GM12878 (cell line): ENCODE measurements around the gene XRCC4. TPM values are rescaled to one million over a fixed set of nuclear protein-coding genes. Genes with fewer than 3 reads are reported as not detected.

Experiments
- EGR1 ChIP-seq, 2 experiments: IDR thresholded peaks; 1 replicate in 1 of 2; 2 replicates in 1 of 2; pipeline ENCODE4 v1.6.1; 2011 to 2012; ENCODE audit warnings: low read depth in 2 of 2, low read length in 2 of 2, borderline replicate concordance in 1 of 2, mild to moderate bottlenecking in 1 of 2, moderate library complexity in 1 of 2
- ESRRA ChIP-seq: IDR thresholded peaks from 2 replicates; pipeline ENCODE4 v1.6.1; 2012; ENCODE audit warnings: mild to moderate bottlenecking, low read length, improper control_type of control experiment
- IKZF1 ChIP-seq: fragments of 450-650 bp; conservative IDR thresholded peaks from 2 replicates; pipeline ENCODE4 v1.6.1; 2017; ENCODE audit warnings: antibody characterized with exemption, mild to moderate bottlenecking
- MEF2B ChIP-seq: fragments of 450-650 bp; IDR thresholded peaks from 2 replicates; pipeline ENCODE4 v1.6.1; 2018; ENCODE audit warnings: mild to moderate bottlenecking, moderate library complexity; ENCODE audit not compliant: partially characterized antibody, poor library complexity, severe bottlenecking
- NR2C1 ChIP-seq: fragments of 450-650 bp; IDR thresholded peaks from 2 replicates; pipeline ENCODE4 v1.6.1; 2017; ENCODE audit warnings: antibody characterized with exemption, mild to moderate bottlenecking, moderate library complexity
- POLR2AphosphoS5 ChIP-seq: IDR thresholded peaks from 2 replicates; pipeline ENCODE4 v1.6.1; 2011; ENCODE audit warnings: mild to moderate bottlenecking, low read length, inconsistent platforms
- SMARCA5 ChIP-seq: fragments of 450-650 bp; IDR thresholded peaks from 2 replicates; pipeline ENCODE4 v1.6.1; 2017; ENCODE audit warnings: mild to moderate bottlenecking
- TCF7 ChIP-seq: IDR thresholded peaks from 2 replicates; pipeline ENCODE4 v1.6.1; 2014; ENCODE audit warnings: antibody characterized with exemption, borderline replicate concordance
- YBX1 ChIP-seq: fragments of 450-650 bp; IDR thresholded peaks from 2 replicates; pipeline ENCODE4 v1.6.1; 2016; ENCODE audit warnings: antibody characterized with exemption
- YY1 ChIP-seq: IDR thresholded peaks from 2 replicates; pipeline ENCODE4 v1.6.1; 2011; ENCODE audit warnings: low read depth, mild to moderate bottlenecking, low read length
- ZSCAN29 ChIP-seq: fragments of 450-650 bp; IDR thresholded peaks from 2 replicates; pipeline ENCODE4 v1.6.1; 2017; ENCODE audit warnings: mild to moderate bottlenecking, moderate library complexity
- polyA plus RNA-seq, 11 experiments: library from polyadenylated mRNA; depleted of rRNA in 4 of 11; unstranded in 6 of 11; stranded (reverse) in 5 of 11; fragments of >200 nt; fragmentation: Nextera tagmentation in 4 of 11; fragmentation: Illumina TruSeq in 1 of 11; extraction: Ambion mirVana in 4 of 11; extraction: Trizol in 1 of 11; gene quantifications; 1 replicate in 1 of 11; 2 replicates in 10 of 11; pipeline versions ENCODE4 v1.2.1 to v1.2.3, GENCODE V29; 2011 to 2016; ENCODE audit warnings: inconsistent platforms in 2 of 11, missing spikeins in 2 of 11, low read depth in 1 of 11
- total RNA-seq, 4 experiments: library from RNA; depleted of rRNA in 3 of 4; stranded (reverse); fragments of >200 nt in 3 of 4; fragmentation: Illumina TruSeq in 1 of 4; extraction: Trizol in 1 of 4; gene quantifications; 2 replicates each; pipeline versions ENCODE4 v1.2.1 to v1.2.3, GENCODE V29; 2013 to 2021
- TF ChIP-seq, protein P1 (sequence below): IDR thresholded peaks from 2 replicates; pipeline ENCODE4 v1.6.1; 2011; ENCODE audit warnings: mild to moderate bottlenecking, low read depth, low read length, moderate library complexity; ENCODE audit not compliant: insufficient replicate concordance
- TF ChIP-seq, protein P2 (sequence below): fragments of 450-650 bp; IDR thresholded peaks from 2 replicates; pipeline ENCODE4 v1.6.1; 2018; ENCODE audit warnings: borderline replicate concordance, mild to moderate bottlenecking; ENCODE audit not compliant: partially characterized antibody
- TF ChIP-seq, protein P3 (sequence below): fragments of 450-650 bp; IDR thresholded peaks from 2 replicates; pipeline ENCODE4 v1.6.1; 2017; ENCODE audit warnings: antibody characterized with exemption, mild to moderate bottlenecking, moderate library complexity

The XRCC4 gene
- total and polyA plus RNA-seq, 10 of the 15 experiments (the other 5 are each of a cell fraction or from before 2014, with no cell fraction given) = 12.1 to 53.6 (median 25.8) TPM

DNA sequence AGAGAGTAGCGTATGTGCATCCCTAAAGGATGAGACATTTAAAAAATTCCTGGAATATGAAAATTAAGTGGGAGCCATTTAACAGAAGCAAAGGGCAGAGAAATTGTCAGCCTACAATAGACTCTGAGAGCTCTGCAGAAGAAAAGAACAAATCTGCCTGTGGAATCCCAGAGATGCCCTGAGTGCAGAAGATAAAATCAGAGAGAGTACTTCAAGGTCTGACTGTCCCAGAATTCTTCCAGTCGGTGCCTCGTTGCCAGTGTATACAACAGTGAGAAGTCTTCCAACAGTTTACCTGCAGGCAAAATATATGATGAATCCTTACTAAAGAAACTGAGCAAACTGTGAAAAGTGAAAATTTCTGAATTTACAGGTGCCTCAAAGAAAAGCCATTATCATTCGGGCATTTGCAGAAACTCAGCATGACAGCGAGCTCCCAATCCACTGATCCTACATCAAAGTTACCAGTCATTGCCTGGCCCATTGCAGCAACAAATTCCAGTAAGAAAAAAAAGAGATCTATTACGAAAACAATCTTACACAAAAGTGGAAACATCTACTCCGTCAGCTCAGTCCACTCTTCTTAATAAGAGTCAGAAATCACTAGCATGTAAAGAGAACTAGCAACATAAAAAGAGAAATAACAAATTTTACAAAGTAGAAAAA is 301.4 kb downstream of the XRCC4 start (continued):
- TF ChIP-seq, protein P1, sequence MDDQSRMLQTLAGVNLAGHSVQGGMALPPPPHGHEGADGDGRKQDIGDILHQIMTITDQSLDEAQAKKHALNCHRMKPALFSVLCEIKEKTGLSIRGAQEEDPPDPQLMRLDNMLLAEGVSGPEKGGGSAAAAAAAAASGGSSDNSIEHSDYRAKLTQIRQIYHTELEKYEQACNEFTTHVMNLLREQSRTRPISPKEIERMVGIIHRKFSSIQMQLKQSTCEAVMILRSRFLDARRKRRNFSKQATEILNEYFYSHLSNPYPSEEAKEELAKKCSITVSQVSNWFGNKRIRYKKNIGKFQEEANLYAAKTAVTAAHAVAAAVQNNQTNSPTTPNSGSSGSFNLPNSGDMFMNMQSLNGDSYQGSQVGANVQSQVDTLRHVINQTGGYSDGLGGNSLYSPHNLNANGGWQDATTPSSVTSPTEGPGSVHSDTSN = no peak
- TF ChIP-seq ZSCAN29 = no peak
- TF ChIP-seq MEF2B = no peak
- TF ChIP-seq ESRRA = no peak
- TF ChIP-seq IKZF1 = no peak
- TF ChIP-seq EGR1 (IDR thresholded peaks at IDR 0.05; ENCODE audit: borderline replicate concordance in 1 of 2, low read depth in 2 of 2, low read length in 2 of 2) = no peak
- TF ChIP-seq, protein P2, sequence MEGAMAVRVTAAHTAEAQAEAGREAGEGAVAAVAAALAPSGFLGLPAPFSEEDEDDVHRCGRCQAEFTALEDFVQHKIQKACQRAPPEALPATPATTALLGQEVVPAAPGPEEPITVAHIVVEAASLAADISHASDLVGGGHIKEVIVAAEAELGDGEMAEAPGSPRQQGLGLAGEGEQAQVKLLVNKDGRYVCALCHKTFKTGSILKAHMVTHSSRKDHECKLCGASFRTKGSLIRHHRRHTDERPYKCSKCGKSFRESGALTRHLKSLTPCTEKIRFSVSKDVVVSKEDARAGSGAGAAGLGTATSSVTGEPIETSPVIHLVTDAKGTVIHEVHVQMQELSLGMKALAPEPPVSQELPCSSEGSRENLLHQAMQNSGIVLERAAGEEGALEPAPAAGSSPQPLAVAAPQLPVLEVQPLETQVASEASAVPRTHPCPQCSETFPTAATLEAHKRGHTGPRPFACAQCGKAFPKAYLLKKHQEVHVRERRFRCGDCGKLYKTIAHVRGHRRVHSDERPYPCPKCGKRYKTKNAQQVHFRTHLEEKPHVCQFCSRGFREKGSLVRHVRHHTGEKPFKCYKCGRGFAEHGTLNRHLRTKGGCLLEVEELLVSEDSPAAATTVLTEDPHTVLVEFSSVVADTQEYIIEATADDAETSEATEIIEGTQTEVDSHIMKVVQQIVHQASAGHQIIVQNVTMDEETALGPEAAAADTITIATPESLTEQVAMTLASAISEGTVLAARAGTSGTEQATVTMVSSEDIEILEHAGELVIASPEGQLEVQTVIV = no peak
- TF ChIP-seq, protein P3, sequence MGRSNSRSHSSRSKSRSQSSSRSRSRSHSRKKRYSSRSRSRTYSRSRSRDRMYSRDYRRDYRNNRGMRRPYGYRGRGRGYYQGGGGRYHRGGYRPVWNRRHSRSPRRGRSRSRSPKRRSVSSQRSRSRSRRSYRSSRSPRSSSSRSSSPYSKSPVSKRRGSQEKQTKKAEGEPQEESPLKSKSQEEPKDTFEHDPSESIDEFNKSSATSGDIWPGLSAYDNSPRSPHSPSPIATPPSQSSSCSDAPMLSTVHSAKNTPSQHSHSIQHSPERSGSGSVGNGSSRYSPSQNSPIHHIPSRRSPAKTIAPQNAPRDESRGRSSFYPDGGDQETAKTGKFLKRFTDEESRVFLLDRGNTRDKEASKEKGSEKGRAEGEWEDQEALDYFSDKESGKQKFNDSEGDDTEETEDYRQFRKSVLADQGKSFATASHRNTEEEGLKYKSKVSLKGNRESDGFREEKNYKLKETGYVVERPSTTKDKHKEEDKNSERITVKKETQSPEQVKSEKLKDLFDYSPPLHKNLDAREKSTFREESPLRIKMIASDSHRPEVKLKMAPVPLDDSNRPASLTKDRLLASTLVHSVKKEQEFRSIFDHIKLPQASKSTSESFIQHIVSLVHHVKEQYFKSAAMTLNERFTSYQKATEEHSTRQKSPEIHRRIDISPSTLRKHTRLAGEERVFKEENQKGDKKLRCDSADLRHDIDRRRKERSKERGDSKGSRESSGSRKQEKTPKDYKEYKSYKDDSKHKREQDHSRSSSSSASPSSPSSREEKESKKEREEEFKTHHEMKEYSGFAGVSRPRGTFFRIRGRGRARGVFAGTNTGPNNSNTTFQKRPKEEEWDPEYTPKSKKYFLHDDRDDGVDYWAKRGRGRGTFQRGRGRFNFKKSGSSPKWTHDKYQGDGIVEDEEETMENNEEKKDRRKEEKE = no peak
- TF ChIP-seq YY1 = no peak
- TF ChIP-seq YBX1 = no peak
- no peak for TF ChIP-seq POLR2AphosphoS5
- no peak for TF ChIP-seq SMARCA5
- TF ChIP-seq NR2C1 = no peak
- no peak for TF ChIP-seq TCF7
